ENCODE data around the gene PTGS1.

Gene PTGS1

GRCh38 chr9:122338536-122338935 lies 32.3 kb upstream of the PTGS1 start:
- ATAC-seq = no peak
- Mint-ChIP-seq H3K27ac (no peak overlapping the region), H3K4me3 (no peak overlapping the region), H3K36me3 (no peaks in the 10 kb centered on the region), H3K27me3 (peaks cover 31% of the 10 kb centered on the region), H3K4me1 (peaks cover 22% of the 10 kb centered on the region), H3K9me3 (no peaks in the 10 kb centered on the region)

DNA sequence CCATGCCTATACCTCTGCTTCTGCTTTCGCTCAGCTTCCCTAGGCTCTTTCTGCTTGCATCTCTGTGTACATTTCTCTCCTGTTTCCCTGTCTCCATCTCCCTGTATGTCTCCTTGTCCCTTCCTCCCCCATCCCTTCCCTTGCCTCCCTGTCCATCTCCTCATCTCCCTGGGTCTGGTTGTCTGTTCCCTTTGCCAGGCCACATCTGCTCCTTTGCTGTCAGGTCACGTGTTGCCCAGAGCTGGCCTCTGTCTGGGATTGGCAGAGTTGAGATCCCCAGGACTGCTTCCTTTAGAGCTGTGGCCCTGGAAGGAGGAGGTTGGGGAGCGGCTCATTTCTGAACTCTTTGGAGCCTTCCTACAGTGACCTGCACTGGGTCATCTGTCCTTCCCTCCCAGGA lies 31.8 kb upstream of the PTGS1 start:
- no peak for ATAC-seq
- Mint-ChIP-seq H3K9me3 (no peaks in the 10 kb centered on the region), H3K27ac (no peak overlapping the region), H3K4me1 (peaks cover 22% of the 10 kb centered on the region), H3K36me3 (no peaks in the 10 kb centered on the region), H3K4me3 (no peak overlapping the region), H3K27me3 (peaks cover 31% of the 10 kb centered on the region)

- H3K4me1 Mint-ChIP-seq = peaks cover 22% of the 10 kb centered on the region
- no peaks in the 10 kb centered on the region for H3K36me3 Mint-ChIP-seq
- ATAC-seq = no peak
- no peak overlapping the region for H3K27ac Mint-ChIP-seq
- no peaks in the 10 kb centered on the region for H3K9me3 Mint-ChIP-seq
- H3K27me3 Mint-ChIP-seq = peaks cover 31% of the 10 kb centered on the region
- H3K4me3 Mint-ChIP-seq = no peak overlapping the region
These were observed 31.2 kb upstream of the PTGS1 start for GRCh38 chr9:122339579-122339978.

- no peak for ATAC-seq
- peaks cover 31% of the 10 kb centered on the region for H3K27me3 Mint-ChIP-seq
- H3K36me3 Mint-ChIP-seq = no peaks in the 10 kb centered on the region
- H3K27ac Mint-ChIP-seq = no peak overlapping the region
- no peaks in the 10 kb centered on the region for H3K9me3 Mint-ChIP-seq
- peaks cover 22% of the 10 kb centered on the region for H3K4me1 Mint-ChIP-seq
- no peak overlapping the region for H3K4me3 Mint-ChIP-seq
These were observed 30.7 kb upstream of the PTGS1 start for GRCh38 chr9:122340161-122340560.

DNA sequence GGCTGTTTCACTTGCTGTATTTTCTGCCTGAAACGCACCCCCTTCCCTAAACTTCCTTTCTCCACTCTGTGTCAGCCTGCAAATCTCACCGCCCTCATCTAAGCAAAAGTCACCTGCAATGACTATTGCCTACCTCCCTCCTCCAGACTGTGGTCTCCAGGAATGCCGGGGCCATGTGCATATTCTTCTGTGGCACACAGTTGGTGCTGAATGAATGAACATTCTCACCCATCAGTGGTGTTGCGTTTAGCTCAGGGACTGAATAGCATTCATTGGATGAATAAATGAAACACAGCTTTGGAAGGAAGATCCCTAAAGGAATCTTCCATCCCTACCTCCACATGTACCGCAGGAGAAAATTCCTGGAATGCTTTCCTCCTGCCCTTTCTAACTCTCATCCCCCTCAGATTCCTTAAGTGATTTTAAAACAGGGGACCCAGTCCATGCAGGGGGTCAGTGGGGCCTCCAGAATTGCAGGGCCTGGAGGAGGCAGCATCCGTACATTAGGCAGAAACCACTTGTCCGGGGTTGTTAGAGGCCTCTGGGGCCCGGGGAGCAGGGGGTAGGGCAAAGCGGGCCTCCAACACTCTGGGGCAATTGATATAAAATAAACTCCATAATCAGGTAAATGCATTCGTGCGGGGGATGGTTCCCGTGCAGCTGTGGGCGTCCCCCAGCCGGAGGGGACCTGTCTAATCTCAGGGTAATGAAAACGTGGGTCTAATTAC lies 28.3 kb upstream of the PTGS1 start:
- Mint-ChIP-seq H3K9me3 (no peaks in the 10 kb centered on the region), H3K27ac (no peak overlapping the region), H3K4me1 (peaks cover 11% of the 10 kb centered on the region), H3K27me3 (peaks cover 21% of the 10 kb centered on the region), H3K4me3 (no peak overlapping the region), H3K36me3 (no peaks in the 10 kb centered on the region)
- ATAC-seq = no peak

- Mint-ChIP-seq H3K27ac (no peak overlapping the region), H3K27me3 (peaks cover 47% of the 10 kb centered on the region), H3K4me3 (peak overlapping the region; percentile 81), H3K36me3 (no peaks in the 10 kb centered on the region), H3K9me3 (no peaks in the 10 kb centered on the region), H3K4me1 (peaks cover 6% of the 10 kb centered on the region)
- ATAC-seq = peak; percentile 47
These were observed 24.1 kb upstream of the PTGS1 start for GRCh38 chr9:122346478-122347347.

GRCh38 chr9:122347348-122348287 lies 23.2 kb upstream of the PTGS1 start:
- ATAC-seq = no peak
- Mint-ChIP-seq H3K4me3 (peak overlapping the region; percentile 81), H3K4me1 (peaks cover 6% of the 10 kb centered on the region), H3K27ac (no peak overlapping the region), H3K36me3 (no peaks in the 10 kb centered on the region), H3K9me3 (no peaks in the 10 kb centered on the region), H3K27me3 (peaks cover 42% of the 10 kb centered on the region)

DNA sequence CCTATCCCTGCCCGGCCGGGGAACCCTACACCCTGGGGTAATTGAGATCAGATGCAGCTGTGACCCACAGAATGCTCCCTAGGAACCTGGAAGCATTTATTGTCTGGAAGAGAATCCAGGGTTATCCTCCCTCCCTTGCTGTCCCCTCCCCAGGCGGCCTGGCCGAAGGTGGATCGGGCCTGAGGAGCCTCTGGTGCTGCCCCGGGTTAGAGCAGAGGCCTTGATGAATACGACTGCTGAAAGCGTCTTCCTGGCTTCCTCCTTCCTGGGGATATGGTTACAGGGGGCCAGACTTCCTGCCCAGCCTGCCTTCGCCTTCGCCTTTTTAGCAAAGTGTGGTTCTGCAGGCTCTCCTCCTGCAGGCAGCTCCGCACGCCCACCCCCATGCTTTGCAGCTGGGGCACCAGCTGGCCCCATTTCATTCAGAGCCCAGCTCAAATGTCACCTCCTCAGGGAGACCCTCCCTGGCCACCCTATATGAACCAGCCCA lies 22.5 kb upstream of the PTGS1 start:
- Mint-ChIP-seq H3K27ac (no peak overlapping the region), H3K4me3 (no peak overlapping the region), H3K9me3 (no peaks in the 10 kb centered on the region), H3K27me3 (peaks cover 40% of the 10 kb centered on the region), H3K4me1 (peaks cover 6% of the 10 kb centered on the region), H3K36me3 (no peaks in the 10 kb centered on the region)
- ATAC-seq = no peak

- Mint-ChIP-seq H3K9me3 (peaks cover 2% of the 10 kb centered on the region), H3K36me3 (no peaks in the 10 kb centered on the region), H3K4me1 (peaks cover 6% of the 10 kb centered on the region), H3K27ac (no peak overlapping the region), H3K27me3 (peaks cover 40% of the 10 kb centered on the region), H3K4me3 (no peak overlapping the region)
- no peak for ATAC-seq
These were observed 22.0 kb upstream of the PTGS1 start for GRCh38 chr9:122348791-122349190.

GRCh38 chr9:122349201-122349600 lies 21.6 kb upstream of the PTGS1 start:
- peaks cover 2% of the 10 kb centered on the region for H3K9me3 Mint-ChIP-seq
- peaks cover 6% of the 10 kb centered on the region for H3K4me1 Mint-ChIP-seq
- H3K27me3 Mint-ChIP-seq = peaks cover 40% of the 10 kb centered on the region
- H3K4me3 Mint-ChIP-seq = no peak overlapping the region
- ATAC-seq = no peak
- H3K36me3 Mint-ChIP-seq = no peaks in the 10 kb centered on the region
- H3K27ac Mint-ChIP-seq = no peak overlapping the region

GRCh38 chr9:122350577-122351355 lies 20.1 kb upstream of the PTGS1 start:
- H3K36me3 Mint-ChIP-seq = no peaks in the 10 kb centered on the region
- H3K9me3 Mint-ChIP-seq = peaks cover 2% of the 10 kb centered on the region
- H3K27me3 Mint-ChIP-seq = peaks cover 46% of the 10 kb centered on the region
- H3K4me1 Mint-ChIP-seq = peaks cover 6% of the 10 kb centered on the region
- no peak overlapping the region for H3K4me3 Mint-ChIP-seq
- ATAC-seq = peak; percentile 90
- H3K27ac Mint-ChIP-seq = no peak overlapping the region

DNA sequence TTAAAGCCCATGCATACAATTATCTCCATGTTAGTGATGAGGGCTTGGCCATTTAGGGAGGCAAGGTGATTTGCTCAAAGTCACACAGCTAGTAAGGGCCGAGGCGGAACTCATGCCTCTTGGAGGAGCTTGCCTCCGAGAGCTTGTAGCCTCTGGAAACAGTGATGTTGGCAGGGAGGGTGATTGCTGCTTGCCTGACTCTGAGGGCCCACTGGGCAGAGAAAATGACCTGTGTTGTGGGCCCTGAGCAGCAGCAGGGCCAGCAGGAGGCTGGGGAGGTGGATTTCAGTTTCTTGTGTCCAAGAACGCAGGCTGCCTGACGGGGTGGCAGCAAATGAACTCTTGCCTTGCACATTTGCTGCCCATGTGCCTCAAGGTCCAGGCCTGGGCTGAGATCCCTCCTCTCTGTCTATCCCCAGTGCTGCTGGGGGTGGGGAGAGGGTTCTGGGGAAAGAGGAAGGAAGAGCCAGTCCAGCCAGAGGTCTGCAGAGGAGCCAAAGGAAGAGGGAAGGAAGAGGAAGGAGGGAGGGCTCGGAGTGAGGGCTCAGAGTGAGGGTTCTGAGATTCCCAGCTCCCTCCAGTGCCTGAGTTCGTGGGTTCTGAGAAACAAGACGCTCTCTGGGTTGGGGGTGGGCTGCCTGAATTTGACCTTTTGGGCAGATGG lies 16.2 kb upstream of the PTGS1 start:
- ATAC-seq = no peak
- Mint-ChIP-seq H3K36me3 (peaks cover 7% of the 10 kb centered on the region), H3K9me3 (peaks cover 16% of the 10 kb centered on the region), H3K27ac (no peak overlapping the region), H3K4me1 (no peaks in the 10 kb centered on the region), H3K4me3 (no peak overlapping the region), H3K27me3 (peaks cover 19% of the 10 kb centered on the region)

DNA sequence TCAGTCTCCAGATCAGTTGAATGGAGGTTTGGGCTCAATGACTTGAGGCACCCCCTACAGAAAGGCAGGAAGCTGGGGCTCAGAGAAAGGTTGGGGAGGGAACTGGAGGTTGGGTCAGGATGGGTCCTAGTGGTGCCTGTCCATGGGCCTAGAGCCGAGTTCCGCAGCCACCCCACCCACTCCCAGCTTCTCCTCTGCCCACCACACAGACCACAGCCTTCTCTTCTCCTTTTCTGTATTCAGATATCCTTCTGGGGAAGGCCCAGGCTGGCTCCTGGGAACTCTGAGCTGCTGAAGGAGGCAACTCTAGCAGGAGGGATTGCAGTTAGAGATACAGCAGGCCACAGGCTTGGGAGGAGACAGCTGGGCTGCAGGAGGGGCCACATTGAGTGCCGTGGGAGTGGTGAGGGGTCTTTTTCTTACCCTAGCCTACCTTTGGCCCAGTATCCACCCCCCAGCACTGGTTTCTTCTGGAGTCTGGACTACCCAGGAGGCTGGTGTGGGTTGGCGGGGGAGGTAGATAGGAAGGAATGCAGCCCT lies 15.4 kb upstream of the PTGS1 start:
- Mint-ChIP-seq H3K4me3 (no peak overlapping the region), H3K9me3 (peaks cover 16% of the 10 kb centered on the region), H3K27me3 (peaks cover 12% of the 10 kb centered on the region), H3K36me3 (peaks cover 7% of the 10 kb centered on the region), H3K4me1 (no peaks in the 10 kb centered on the region), H3K27ac (no peak overlapping the region)
- ATAC-seq = no peak

GRCh38 chr9:122356627-122357026 lies 14.2 kb upstream of the PTGS1 start:
- Mint-ChIP-seq H3K4me3 (no peak overlapping the region), H3K4me1 (no peaks in the 10 kb centered on the region), H3K27me3 (peaks cover 6% of the 10 kb centered on the region), H3K36me3 (peaks cover 7% of the 10 kb centered on the region), H3K9me3 (peaks cover 16% of the 10 kb centered on the region), H3K27ac (no peak overlapping the region)
- no peak for ATAC-seq
